GM18873 (cell line): ENCODE data around the gene TMEM131.

Experiments used
- ATAC-seq: cut with Tn5 transposase; IDR thresholded peaks from one replicate; pipeline ENCODE4 v1.9.1; 2021; ENCODE audit warnings: mild to moderate bottlenecking, moderate library complexity, moderate number of reproducible peaks; ENCODE audit not compliant: unreplicated experiment, low FRiP score

TMEM131 gene

GRCh38 chr2:97994476-97994875, 1.3 kb downstream of the TMEM131 start:
- no peak for ATAC-seq

DNA sequence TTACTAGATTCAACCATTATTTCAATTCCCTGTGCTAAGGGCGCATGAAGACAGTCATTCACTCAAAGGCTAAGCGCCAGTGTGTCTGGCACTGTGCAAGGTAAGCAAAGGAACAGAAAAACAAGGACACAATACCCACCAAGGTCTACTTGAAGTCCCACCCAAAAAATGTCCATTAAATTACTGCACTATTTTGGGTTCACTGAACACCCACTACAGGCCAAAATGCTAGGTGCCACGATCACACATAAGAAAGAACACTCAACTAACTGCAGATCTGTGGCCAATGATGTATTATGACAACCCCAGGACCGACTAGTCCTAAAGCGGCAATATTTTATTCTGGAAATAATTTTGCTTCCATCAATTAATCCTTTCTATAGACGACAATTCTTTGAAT, 1.8 kb downstream of the TMEM131 start:
- no peak for ATAC-seq

DNA sequence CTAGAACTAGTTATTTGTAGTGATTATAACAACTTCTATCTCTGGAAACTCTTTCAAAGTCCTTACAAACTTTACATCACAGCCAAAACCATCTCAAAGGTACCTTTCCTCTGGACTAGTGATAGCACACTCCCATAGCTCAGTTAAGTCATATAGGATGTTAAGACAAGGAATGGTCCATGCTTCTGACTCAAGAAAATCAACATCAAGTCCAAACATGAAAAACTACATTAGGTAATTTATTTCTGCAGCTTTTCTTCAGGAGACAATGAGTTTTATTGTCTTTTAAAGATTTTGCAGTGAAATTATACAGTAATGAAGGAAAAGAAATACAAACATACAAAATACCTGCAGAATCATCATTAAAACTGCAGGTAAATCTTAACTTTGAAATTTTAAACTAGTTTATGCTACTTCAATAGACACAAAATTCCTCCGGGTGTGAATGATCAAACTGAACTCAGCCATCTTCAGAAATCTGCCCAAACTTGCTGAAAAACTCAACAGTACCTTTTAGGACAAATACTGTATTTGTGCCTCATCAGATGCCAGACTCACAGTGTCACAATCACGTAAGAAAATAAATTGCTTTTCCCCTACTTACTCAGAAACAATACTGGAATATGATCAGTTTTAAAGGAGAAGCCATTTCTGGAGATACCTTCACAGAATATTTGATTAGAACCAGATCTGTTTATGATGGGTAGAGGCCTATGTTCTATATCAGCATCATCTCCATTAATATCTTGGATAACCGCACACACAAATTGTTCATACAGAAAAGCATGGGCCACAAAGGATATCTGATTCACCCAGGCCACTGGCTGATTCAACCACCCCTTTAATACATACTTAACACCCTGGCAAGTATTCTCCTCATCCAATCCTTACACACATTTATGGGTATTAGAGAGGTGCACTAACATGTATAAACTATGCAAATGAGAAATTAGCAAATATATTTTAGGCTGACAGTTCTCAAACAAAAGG, 2.6 kb downstream of the TMEM131 start:
- no peak for ATAC-seq

DNA sequence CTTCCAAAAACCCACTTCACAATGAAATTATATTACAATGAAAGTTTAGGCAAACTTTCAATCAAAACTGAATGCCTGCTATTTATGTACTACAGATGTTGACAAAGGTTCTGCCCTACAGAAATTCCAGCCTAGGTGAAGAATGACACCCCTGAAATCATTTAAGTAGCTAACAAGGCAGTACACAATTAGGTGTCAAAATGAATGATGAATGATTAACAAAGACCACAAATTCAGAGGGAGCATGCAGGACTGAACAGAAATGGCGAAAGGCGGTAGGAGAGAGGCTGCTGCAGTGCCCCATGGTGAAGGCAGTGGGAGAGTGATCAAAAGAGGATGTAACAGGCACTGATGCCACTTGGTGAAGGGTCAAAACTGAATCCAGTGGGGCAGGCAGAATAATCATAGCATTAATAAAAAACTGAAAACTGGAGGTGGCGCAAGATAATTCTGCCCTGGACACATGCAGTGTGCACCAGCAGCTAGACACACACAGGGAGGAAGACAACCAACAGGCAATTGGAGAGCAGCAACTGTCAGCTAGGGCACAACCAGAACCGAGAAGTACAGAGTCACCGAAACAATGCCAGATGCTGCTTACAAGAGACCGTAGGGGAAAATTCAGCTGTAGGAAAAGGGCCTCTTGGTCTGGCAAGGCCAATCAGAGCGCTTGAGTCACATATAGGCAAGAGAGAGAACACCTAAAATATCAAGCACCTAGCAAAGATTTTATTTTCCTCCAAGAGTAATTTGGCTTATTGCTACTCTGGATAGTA, 4.5 kb downstream of the TMEM131 start:
- ATAC-seq, result no peak

DNA sequence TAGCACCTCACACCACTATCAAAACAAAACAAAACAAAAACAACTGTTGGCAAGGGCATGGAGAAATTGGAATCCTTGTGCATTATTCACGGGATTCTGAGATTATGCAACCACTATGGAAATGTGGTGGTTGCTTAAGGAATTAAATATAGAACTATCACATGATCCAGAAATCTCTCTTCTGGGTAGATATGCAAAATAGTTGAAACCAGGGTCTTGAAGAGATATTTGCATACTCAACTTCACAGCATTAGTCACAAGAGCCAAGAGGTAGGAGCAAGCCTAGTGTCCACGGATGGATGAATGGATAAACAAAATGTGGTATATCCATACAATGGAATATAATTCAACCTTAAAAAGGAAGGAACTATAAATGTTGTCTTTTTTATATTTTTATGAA, 7.0 kb downstream of the TMEM131 start:
- ATAC-seq, result no peak

DNA sequence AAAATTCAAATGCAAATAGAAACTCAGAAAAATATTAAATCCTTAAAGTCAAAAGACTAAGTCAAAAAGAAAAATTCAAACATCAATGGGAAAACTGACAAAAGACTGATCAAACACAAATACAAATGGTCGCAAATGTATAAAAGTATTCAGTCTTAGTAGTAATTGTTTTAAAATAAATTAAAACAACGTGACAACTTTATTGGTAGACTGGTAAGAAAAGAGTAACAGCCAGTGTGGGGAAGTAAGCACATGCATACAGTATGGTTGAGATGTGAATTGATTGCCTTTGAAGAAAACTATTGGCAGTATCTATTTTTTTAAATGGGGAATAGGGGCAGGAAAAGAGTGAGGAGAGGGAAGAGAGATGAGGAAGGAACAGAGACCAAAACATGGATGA, 9.8 kb downstream of the TMEM131 start:
- no peak for ATAC-seq

DNA sequence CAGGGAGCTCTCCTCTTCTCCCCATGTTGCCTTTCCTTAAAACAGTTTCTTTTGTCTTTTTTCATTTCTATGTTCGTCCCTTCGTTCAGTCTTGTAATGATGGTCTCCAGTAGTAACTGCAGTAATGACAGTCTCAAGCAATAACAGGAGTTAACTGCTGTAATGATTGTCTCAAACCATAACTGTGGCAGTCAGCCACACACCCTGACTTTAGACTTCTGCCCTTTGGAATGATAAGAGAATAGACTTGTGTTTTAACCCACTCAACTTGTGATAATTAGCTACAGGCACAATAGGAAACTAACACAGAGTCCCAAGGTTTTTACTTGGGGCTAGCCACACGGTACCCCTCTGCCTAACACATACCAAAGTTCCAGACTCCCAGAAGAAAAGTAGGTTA, 12.1 kb downstream of the TMEM131 start:
- no peak for ATAC-seq

GRCh38 chr2:97983134-97983533, 12.6 kb downstream of the TMEM131 start:
- ATAC-seq, result no peak

GRCh38 chr2:97982621-97983020, 13.1 kb downstream of the TMEM131 start:
- no peak for ATAC-seq

GRCh38 chr2:97981961-97982360, 13.8 kb downstream of the TMEM131 start:
- ATAC-seq, result no peak

- no peak for ATAC-seq
Observed at GRCh38 chr2:97979904-97980303, 15.8 kb downstream of the TMEM131 start.

- ATAC-seq, result no peak
Observed at GRCh38 chr2:97974471-97974870, 21.3 kb downstream of the TMEM131 start.

DNA sequence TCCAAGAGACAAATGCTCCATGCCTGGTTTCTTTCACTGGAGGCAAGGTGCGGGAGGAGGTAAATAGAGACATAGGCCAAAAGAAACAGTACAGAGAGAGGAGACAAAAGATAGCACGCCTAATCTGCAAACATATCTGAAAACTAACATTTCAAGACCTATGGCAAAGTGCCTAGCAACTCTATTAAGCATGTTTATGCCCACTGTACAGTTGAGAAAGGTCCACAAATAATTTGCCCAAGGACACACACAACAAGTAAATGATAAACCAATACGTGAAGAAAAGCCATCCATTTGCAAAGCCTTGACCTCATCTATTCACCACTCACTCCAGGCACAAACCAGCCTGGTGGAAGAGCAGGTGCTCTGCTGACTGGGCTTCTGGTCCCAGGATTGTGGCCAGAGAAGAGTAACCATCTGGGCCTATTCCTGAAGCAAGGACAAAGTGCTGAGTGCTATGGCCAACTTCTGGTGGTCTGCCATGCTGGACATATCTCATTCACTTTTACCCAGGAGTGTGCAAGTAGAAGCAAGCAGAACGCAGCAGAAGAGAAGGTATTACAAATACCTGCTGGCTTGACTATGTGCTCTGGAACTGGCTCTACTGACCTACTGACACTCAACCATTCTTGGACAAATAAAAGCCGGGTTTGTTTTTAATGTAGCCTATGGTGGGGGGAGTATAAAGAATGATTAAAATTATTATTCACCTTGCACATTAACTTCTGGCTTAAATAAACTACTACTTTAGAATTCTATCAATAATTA, 25.3 kb downstream of the TMEM131 start:
- ATAC-seq, result no peak

DNA sequence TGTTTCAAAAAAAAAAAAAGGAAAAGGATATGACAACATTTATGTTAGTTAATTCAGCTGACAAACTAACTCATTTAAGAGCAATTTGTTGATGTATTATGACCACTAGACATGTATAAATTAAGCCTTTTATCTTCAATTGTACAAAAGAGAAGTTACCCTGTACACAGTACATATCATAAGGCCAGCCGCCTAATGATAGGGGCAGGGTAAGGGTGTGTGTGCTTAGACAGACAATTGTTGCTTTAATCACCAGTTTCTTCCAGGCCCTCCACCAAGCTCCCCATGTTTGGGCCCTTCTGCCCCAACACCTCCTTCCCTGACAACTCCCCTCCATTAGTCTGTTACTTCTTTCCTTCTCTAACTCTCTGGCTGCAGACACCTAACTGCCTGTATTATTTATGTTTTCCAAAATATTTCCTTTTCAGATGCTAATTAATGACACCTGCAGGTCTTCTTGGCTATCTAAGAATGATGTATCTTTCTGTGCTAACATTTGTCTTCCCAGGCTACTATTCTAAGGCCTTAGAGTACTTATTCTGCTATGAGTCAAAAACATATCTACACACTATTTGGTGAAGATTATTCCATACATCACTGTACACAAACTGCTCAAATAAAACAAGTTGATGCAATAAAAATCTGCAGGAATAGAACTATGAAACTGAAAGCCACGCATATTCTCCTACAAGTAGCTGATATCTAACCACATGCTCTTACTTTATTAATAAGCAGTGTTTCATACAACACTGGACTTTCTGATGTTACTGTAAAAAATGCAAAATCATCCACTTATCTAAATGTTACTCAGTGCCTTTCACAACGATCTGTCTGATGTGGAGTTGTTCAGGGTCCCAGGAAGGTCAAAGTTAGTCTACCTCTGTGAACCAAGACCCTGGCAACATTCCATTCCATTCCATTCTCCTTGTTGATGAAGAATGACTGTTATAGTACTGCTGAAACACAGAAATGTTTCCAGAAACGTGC, 26.4 kb downstream of the TMEM131 start:
- no peak for ATAC-seq

GRCh38 chr2:97967931-97968627, 27.7 kb downstream of the TMEM131 start:
- ATAC-seq, result no peak

DNA sequence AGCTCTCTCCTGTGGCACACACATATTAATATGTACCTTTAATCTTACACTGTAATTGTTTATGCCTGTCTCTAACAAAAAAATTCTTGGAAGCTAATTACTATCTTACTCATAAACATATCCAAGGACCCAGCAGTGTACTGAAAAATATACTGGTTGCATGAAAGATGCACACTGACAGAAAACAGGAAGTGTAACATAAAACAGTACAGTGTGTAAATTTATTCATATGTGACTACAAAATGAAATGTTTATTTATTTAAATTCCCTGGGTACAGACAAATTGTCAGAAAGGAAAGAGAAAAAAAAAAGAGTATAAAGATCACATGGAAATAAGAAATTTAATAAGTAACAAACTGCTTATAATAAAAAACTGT, 28.5 kb downstream of the TMEM131 start:
- ATAC-seq, result no peak

DNA sequence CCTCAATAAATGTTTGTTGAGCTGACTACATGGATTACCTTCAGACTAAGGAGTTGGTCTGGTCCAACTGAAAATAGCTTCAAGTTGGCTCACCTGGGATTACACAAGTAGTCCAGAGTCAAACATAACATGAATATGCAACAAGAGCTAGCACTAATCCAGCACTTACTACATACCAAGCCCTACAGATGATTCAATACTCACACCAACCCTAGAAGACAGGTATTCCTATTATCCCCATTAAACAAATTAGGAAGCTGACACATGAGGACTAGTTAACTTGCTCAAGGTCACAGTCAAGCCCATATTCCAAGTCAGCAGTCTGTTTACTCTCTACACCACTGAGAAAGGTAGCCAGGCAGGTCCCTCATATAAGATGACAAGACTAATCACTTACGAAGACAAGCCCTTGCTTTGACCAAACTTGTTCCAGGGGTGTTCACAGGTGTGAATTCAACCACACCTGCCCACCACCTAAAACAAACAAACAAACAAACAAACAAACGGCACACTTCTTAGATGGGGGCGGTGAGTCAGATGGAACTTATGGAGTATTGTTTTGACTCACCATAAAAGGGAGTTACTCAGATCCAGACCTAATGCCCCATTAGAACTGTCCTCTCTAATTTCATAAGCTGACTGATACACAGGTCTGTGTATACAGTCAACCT, 29.1 kb downstream of the TMEM131 start:
- peak; percentile 51 for ATAC-seq

- ATAC-seq, result no peak
Observed at GRCh38 chr2:97965116-97965515, 30.6 kb downstream of the TMEM131 start.

DNA sequence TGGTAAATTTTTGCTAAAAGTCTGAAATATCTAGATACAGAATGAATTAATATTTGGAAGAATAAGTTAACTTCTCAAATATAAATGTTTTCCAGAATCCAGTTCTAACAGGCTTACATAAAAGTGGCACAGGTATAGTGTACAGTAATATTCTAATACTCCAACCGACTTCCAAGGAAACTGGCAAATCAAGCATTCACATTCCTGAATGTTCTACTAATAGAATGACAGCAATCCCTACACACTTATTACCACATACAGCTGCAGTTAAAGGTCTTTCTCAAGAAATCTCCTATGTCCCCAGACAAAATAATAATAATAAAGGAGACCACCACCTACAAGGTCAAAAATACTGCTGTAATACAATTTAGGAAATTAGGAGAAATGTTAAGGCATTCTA, 31.9 kb downstream of the TMEM131 start:
- no peak for ATAC-seq
